ENCODE data around the gene SPAG8. TPM values are rescaled to one million over a fixed set of nuclear protein-coding genes. Genes with fewer than 3 reads are reported as not detected.

SPAG8 gene
- total RNA-seq: 0.20 TPM

GRCh38 chr9:35812025-35812602 is at the start of gene SPAG8:
SPAG8 (minus strand) TSS chr9:35812262; CDS start chr9:35812147, 115 bp downstream.
- ATAC-seq: peak; percentile 69

GRCh38 chr9:35861161-35861897 is 49.3 kb upstream of the SPAG8 start:
- no peak for ATAC-seq

- no peak for ATAC-seq
These were observed 47.9 kb upstream of the SPAG8 start for GRCh38 chr9:35859990-35860339.

GRCh38 chr9:35859310-35859989 is 47.4 kb upstream of the SPAG8 start:
- ATAC-seq: no peak

- ATAC-seq: no peak
These were observed 46.4 kb upstream of the SPAG8 start for GRCh38 chr9:35858458-35858857.

GRCh38 chr9:35856882-35857281 is 44.8 kb upstream of the SPAG8 start:
- no peak for ATAC-seq

GRCh38 chr9:35856206-35856605 is 44.1 kb upstream of the SPAG8 start:
- no peak for ATAC-seq

- no peak for ATAC-seq
These were observed 42.2 kb upstream of the SPAG8 start for GRCh38 chr9:35854091-35854762.

GRCh38 chr9:35852876-35853865 is 41.1 kb upstream of the SPAG8 start:
- ATAC-seq: no peak

- ATAC-seq: no peak
These were observed 40.3 kb upstream of the SPAG8 start for GRCh38 chr9:35852267-35852815.

GRCh38 chr9:35847792-35848572 is 35.9 kb upstream of the SPAG8 start:
- ATAC-seq: peak; percentile 77

- no peak for ATAC-seq
These were observed 34.0 kb upstream of the SPAG8 start for GRCh38 chr9:35845824-35846771.

- ATAC-seq: peak; percentile 78
These were observed 32.7 kb upstream of the SPAG8 start for GRCh38 chr9:35844628-35845270.

GRCh38 chr9:35842795-35843194 is 30.7 kb upstream of the SPAG8 start:
- no peak for ATAC-seq

- ATAC-seq: no peak
These were observed 30.1 kb upstream of the SPAG8 start for GRCh38 chr9:35842020-35842745.

- ATAC-seq: no peak
These were observed 29.5 kb upstream of the SPAG8 start for GRCh38 chr9:35841645-35841900.

GRCh38 chr9:35840881-35841644 is 29.0 kb upstream of the SPAG8 start:
- ATAC-seq: no peak

- ATAC-seq: no peak
These were observed 27.9 kb upstream of the SPAG8 start for GRCh38 chr9:35839926-35840325.

Measured in esophagus mucosa (tissue), 1 donor.